ENCODE results near the gene ARHGEF17.

ARHGEF17 gene

DNA sequence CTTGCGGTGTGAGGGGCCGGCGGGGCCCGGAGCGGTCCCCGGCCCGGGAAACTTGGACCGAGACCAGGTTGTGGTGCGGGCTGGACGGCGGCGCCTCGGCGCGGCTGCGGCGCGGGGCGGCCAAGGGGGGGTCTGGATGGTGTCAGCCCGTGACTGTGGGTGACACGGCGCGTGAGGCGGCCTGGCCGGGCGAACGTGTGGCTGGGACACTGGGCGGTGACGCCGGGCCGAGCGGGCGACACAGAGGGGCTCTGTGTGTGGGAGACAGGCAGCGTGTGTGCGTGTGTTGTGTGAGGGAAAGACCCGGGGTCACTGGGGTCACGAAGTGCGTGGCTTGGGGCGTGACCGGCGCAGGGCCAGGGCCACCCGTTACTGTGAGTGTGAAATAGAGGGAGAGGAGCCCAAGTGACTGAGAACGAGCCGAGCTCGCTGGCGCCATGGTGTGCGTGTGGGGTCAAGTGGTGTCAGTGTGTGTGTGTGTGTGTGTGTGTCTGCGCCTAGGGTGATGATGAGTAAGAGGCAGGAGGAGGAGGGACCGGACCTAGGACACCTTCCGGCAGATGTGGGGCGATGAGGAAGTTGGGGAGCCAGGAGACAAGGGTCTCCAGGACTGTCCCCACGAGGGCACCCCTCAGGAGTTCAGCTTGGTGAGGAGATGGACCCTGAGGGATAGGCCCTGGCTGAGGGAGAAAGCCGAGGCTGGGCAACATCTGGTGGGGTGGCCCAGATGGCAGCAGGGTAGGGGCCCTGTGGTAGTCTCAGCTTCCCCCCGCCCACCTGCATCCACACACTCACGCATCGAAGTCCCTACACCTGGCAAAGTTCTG lies 68.9 kb downstream of the ARHGEF17 start:
- ChIA-PET CTCF (interaction anchor here (0.6 to 0.7 kb wide), 2 partner anchors 16 to 463 kb away, joined by 3 to 4 read pairs; no protein-coding TSS in a partner anchor), POLR2A (no interaction called here)
- peak; percentile 41 for DNase-seq (ENCODE audit: extremely low spot score)
- TF ChIP-seq FOXA1 (IDR thresholded peaks at IDR 0.05) (no peak), NFRKB (IDR thresholded peaks at IDR 0.05) (no peak), ARNT (IDR thresholded peaks at IDR 0.05) (no peak), HDGF (IDR thresholded peaks at IDR 0.05; ENCODE audit: borderline replicate concordance) (no peak), BHLHE40 (IDR thresholded peaks at IDR 0.05; ENCODE audit: borderline replicate concordance) (no peak), L3MBTL2 (conservative IDR thresholded peaks at IDR 0.05) (no peak), ZNF384 (IDR thresholded peaks at IDR 0.05) (no peak), TARDBP (IDR thresholded peaks at IDR 0.05) (no peak), ELF4 (IDR thresholded peaks at IDR 0.05) (no peak), FOXK2 (IDR thresholded peaks at IDR 0.05) (no peak), SUZ12 (IDR thresholded peaks at IDR 0.05) (no peak), SP1 (IDR thresholded peaks at IDR 0.05) (no peak), FOXM1 (IDR thresholded peaks at IDR 0.05; ENCODE audit: borderline replicate concordance) (no peak), LEF1 (IDR thresholded peaks at IDR 0.05; ENCODE audit: borderline replicate concordance) (no peak), CTBP1 (IDR thresholded peaks at IDR 0.05; ENCODE audit: borderline replicate concordance) (no peak)
- TF ChIP-seq, protein P1, sequence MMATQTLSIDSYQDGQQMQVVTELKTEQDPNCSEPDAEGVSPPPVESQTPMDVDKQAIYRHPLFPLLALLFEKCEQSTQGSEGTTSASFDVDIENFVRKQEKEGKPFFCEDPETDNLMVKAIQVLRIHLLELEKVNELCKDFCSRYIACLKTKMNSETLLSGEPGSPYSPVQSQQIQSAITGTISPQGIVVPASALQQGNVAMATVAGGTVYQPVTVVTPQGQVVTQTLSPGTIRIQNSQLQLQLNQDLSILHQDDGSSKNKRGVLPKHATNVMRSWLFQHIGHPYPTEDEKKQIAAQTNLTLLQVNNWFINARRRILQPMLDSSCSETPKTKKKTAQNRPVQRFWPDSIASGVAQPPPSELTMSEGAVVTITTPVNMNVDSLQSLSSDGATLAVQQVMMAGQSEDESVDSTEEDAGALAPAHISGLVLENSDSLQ (IDR thresholded peaks at IDR 0.05) = no peak

DNA sequence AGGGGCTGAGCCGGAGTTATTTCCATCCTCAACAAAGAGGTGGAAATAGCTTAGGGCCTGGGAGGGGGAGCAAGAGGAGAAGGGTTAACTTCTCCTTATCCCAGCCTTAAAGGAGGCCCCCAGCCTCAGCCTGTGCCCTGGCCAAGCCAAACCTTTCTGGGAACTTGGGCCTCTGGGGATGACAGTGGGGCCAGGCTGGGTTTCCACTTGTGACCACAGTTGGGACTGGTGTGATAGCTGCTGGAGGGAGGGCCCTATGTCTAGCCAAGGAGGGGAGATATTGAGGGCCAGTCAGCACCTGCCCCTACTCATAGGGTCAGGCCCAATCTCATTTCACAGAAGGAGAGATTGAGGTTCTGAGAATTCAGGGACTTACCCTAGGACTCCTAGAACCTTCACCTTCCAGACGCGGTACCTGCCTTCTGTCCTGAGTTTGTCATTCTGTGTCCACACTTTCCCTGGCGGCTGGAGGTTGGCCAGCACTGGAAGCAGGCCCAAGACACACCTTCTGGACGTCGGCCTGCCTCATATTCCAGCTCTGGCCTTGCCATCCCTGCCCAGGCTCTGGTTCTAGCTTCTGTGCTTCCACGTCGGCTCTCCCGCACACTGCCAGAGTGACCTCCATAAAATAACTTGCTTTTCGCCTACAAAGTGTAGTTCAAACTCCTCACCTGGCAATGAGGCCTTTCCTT lies 71.3 kb downstream of the ARHGEF17 start:
- POLR2A ChIA-PET = interaction anchor here (1.3 kb wide), 1 partner anchor 9 kb away, joined by 4 read pairs; no protein-coding TSS in a partner anchor
- CTCF ChIA-PET = interaction anchor here (0.5 kb wide), 1 partner anchor 76 kb away, joined by 3 read pairs; no protein-coding TSS in a partner anchor
- DNase-seq (ENCODE audit: extremely low spot score) = no peak
- TF ChIP-seq BHLHE40 (IDR thresholded peaks at IDR 0.05; ENCODE audit: borderline replicate concordance) (no peak), TARDBP (IDR thresholded peaks at IDR 0.05) (no peak), ZNF384 (IDR thresholded peaks at IDR 0.05) (no peak), FOXK2 (IDR thresholded peaks at IDR 0.05) (no peak), L3MBTL2 (conservative IDR thresholded peaks at IDR 0.05) (no peak), NFRKB (IDR thresholded peaks at IDR 0.05) (no peak), CTBP1 (IDR thresholded peaks at IDR 0.05; ENCODE audit: borderline replicate concordance) (no peak), SP1 (IDR thresholded peaks at IDR 0.05) (no peak), FOXM1 (IDR thresholded peaks at IDR 0.05; ENCODE audit: borderline replicate concordance) (no peak), LEF1 (IDR thresholded peaks at IDR 0.05; ENCODE audit: borderline replicate concordance) (no peak), SUZ12 (IDR thresholded peaks at IDR 0.05) (no peak), ELF4 (IDR thresholded peaks at IDR 0.05) (no peak), FOXA1 (IDR thresholded peaks at IDR 0.05) (no peak), ARNT (IDR thresholded peaks at IDR 0.05) (no peak), HDGF (IDR thresholded peaks at IDR 0.05; ENCODE audit: borderline replicate concordance) (no peak)
- TF ChIP-seq, protein P1 (IDR thresholded peaks at IDR 0.05) = no peak

DNA sequence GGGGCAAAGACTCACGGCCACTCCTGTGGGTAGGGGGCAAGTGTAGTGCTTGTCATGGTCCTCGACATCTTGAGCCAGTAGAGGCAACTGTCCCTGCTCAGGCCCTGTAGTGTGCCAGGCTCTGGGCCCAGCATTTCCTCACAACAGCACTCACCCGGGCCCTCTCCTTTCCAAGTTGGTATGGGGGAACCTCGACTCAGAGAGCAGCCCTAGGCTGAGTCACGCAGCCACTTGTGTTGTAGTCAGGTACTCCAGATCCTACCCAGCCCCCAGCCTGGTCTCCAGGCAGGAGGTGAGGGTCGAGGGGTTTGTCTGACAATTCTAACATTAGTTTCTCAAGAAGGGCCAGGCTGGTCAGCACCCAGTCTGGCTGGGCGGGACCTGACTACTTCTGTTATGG lies 72.3 kb downstream of the ARHGEF17 start:
- CTCF ChIA-PET = no interaction called here
- DNase-seq (ENCODE audit: extremely low spot score) = no peak
- TF ChIP-seq TARDBP (IDR thresholded peaks at IDR 0.05) (no peak), SP1 (IDR thresholded peaks at IDR 0.05) (no peak), CTBP1 (IDR thresholded peaks at IDR 0.05; ENCODE audit: borderline replicate concordance) (no peak), BHLHE40 (IDR thresholded peaks at IDR 0.05; ENCODE audit: borderline replicate concordance) (no peak), ZNF384 (IDR thresholded peaks at IDR 0.05) (no peak), FOXA1 (IDR thresholded peaks at IDR 0.05) (no peak), L3MBTL2 (conservative IDR thresholded peaks at IDR 0.05) (no peak), FOXK2 (IDR thresholded peaks at IDR 0.05) (no peak), NFRKB (IDR thresholded peaks at IDR 0.05) (no peak), HDGF (IDR thresholded peaks at IDR 0.05; ENCODE audit: borderline replicate concordance) (no peak), ARNT (IDR thresholded peaks at IDR 0.05) (no peak), FOXM1 (IDR thresholded peaks at IDR 0.05; ENCODE audit: borderline replicate concordance) (no peak), LEF1 (IDR thresholded peaks at IDR 0.05; ENCODE audit: borderline replicate concordance) (no peak), ELF4 (IDR thresholded peaks at IDR 0.05) (no peak)
- TF ChIP-seq, protein P1 (IDR thresholded peaks at IDR 0.05) = no peak
- POLR2A ChIA-PET = interaction anchor here (1.3 kb wide), 1 partner anchor 8 kb away, joined by 4 read pairs; no protein-coding TSS in a partner anchor

DNA sequence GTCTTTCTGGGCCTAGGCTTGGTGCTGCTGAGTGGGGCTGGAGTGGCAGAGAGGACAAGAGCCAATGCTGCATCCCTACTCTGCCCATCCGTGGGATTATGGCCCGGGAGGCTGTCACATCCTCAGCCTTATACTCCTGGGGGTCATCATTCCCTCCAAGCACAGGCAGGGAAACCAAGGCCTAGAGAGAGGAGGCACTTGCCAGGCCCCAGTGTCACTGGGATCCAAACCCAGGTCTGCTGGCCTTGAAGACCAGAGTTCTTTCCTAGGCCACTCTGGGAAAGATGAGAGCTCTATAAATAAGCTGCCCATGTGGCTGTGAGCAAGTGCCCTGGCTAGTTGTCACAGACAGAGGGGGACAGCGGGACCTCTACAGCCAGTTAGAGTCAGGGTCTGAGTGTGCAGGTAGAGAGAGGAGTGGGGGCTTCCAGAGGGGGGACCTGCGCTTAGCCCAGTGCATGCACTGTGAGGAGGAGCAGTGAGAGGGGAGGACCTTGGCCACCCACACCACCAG lies 72.9 kb downstream of the ARHGEF17 start:
- CTCF ChIA-PET = no interaction called here
- POLR2A ChIA-PET = no interaction called here
- TF ChIP-seq FOXA1 (IDR thresholded peaks at IDR 0.05) (no peak), BHLHE40 (IDR thresholded peaks at IDR 0.05; ENCODE audit: borderline replicate concordance) (no peak), SUZ12 (IDR thresholded peaks at IDR 0.05) (no peak), FOXK2 (IDR thresholded peaks at IDR 0.05) (no peak), CTBP1 (IDR thresholded peaks at IDR 0.05; ENCODE audit: borderline replicate concordance) (no peak), ELF4 (IDR thresholded peaks at IDR 0.05) (no peak), LEF1 (IDR thresholded peaks at IDR 0.05; ENCODE audit: borderline replicate concordance) (no peak), FOXM1 (IDR thresholded peaks at IDR 0.05; ENCODE audit: borderline replicate concordance) (no peak), ARNT (IDR thresholded peaks at IDR 0.05) (no peak), TARDBP (IDR thresholded peaks at IDR 0.05) (no peak), NFRKB (IDR thresholded peaks at IDR 0.05) (no peak), SP1 (IDR thresholded peaks at IDR 0.05) (no peak), L3MBTL2 (conservative IDR thresholded peaks at IDR 0.05) (no peak), HDGF (IDR thresholded peaks at IDR 0.05; ENCODE audit: borderline replicate concordance) (no peak), ZNF384 (IDR thresholded peaks at IDR 0.05) (no peak)
- TF ChIP-seq, protein P1 (IDR thresholded peaks at IDR 0.05) = no peak
- no peak for DNase-seq (ENCODE audit: extremely low spot score)
